ENCODE measurements around the gene KAT6B. TPM values are rescaled to one million over a fixed set of nuclear protein-coding genes. Genes with fewer than 3 reads are reported as not detected.
A peak's percentile ranks its signal among the peaks of the same experiment; 100 is the strongest.

KAT6B gene
- total and polyA plus RNA-seq, 2 donors from 2014 or later = 2.9 to 34.2 TPM

GRCh38 chr10:75013522-75013921 lies 187.1 kb downstream of the KAT6B start:
- Histone ChIP-seq H3K36me3 (ENCODE audit: control insufficient read depth in 2 of 3, insufficient read depth in 3 of 3, low read length in 3 of 3) (peaks cover 0 to 4% (median 0%) of the 10 kb centered on the region in 3 donors), H3K27ac (ENCODE audit: low read depth in 2 of 2, low read length in 2 of 2) (peak overlapping the region in 1 of 2 donors; percentile 54), H3K27me3 (ENCODE audit: control insufficient read depth, insufficient read depth, low read length) (no peaks in the 10 kb centered on the region), H3K4me1 (ENCODE audit: control insufficient read depth in 2 of 3, insufficient read depth in 2 of 3, low read depth in 1 of 3, low read length in 3 of 3) (peaks cover 0 to 4% (median 2%) of the 10 kb centered on the region in 3 donors), H3K9ac (ENCODE audit: low read length in 3 of 3) (no peak overlapping the region), H3K4me3 (ENCODE audit: low read length in 3 of 3) (no peak overlapping the region), H3K9me3 (ENCODE audit: control insufficient read depth in 2 of 3, insufficient read depth in 1 of 3, low read length in 3 of 3) (no peaks in the 10 kb centered on the region)
- no peak for FAIRE-seq
- TF ChIP-seq, protein P1, sequence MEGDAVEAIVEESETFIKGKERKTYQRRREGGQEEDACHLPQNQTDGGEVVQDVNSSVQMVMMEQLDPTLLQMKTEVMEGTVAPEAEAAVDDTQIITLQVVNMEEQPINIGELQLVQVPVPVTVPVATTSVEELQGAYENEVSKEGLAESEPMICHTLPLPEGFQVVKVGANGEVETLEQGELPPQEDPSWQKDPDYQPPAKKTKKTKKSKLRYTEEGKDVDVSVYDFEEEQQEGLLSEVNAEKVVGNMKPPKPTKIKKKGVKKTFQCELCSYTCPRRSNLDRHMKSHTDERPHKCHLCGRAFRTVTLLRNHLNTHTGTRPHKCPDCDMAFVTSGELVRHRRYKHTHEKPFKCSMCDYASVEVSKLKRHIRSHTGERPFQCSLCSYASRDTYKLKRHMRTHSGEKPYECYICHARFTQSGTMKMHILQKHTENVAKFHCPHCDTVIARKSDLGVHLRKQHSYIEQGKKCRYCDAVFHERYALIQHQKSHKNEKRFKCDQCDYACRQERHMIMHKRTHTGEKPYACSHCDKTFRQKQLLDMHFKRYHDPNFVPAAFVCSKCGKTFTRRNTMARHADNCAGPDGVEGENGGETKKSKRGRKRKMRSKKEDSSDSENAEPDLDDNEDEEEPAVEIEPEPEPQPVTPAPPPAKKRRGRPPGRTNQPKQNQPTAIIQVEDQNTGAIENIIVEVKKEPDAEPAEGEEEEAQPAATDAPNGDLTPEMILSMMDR (IDR thresholded peaks at IDR 0.05; ENCODE audit: borderline replicate concordance, extremely low read depth, insufficient read depth) = no peak
- intact Hi-C loops (cut with DNase I) = no loop called here
- DNase-seq = no peak

- DNase-seq = no peak
- TF ChIP-seq, protein P1 (IDR thresholded peaks at IDR 0.05; ENCODE audit: borderline replicate concordance, extremely low read depth, insufficient read depth) = no peak
- no peak overlapping the region for H3K9ac ChIP-seq (ENCODE audit: low read length in 3 of 3)
Observed at GRCh38 chr10:75014516-75015230, 188.3 kb downstream of the KAT6B start.

GRCh38 chr10:75015442-75015841 lies 189.0 kb downstream of the KAT6B start:
- no peak overlapping the region for H3K27ac ChIP-seq (ENCODE audit: low read depth in 2 of 2, low read length in 2 of 2)
- H3K4me1 ChIP-seq (ENCODE audit: control insufficient read depth in 2 of 3, insufficient read depth in 2 of 3, low read depth in 1 of 3, low read length in 3 of 3) = peaks cover 0 to 4% (median 0%) of the 10 kb centered on the region in 3 donors
- H3K36me3 ChIP-seq (ENCODE audit: control insufficient read depth in 2 of 3, insufficient read depth in 3 of 3, low read length in 3 of 3) = peaks cover 0 to 4% (median 0%) of the 10 kb centered on the region in 3 donors
- no peak overlapping the region for H3K4me3 ChIP-seq (ENCODE audit: low read length in 3 of 3)
- TF ChIP-seq, protein P1 (IDR thresholded peaks at IDR 0.05; ENCODE audit: borderline replicate concordance, extremely low read depth, insufficient read depth) = no peak
- no peaks in the 10 kb centered on the region for H3K9me3 ChIP-seq (ENCODE audit: control insufficient read depth in 2 of 3, insufficient read depth in 1 of 3, low read length in 3 of 3)
- no peak overlapping the region for H3K9ac ChIP-seq (ENCODE audit: low read length in 3 of 3)
- intact Hi-C loops (cut with DNase I) = no loop called here
- DNase-seq (no peak), FAIRE-seq (no peak)
- H3K27me3 ChIP-seq (ENCODE audit: control insufficient read depth, insufficient read depth, low read length) = no peaks in the 10 kb centered on the region

More at GRCh38 chr10:75014516-75015230, 188.3 kb downstream of the KAT6B start:
- no peaks in the 10 kb centered on the region for H3K9me3 ChIP-seq (ENCODE audit: control insufficient read depth in 2 of 3, insufficient read depth in 1 of 3, low read length in 3 of 3)
- intact Hi-C loops (cut with DNase I) = no loop called here
- H3K27me3 ChIP-seq (ENCODE audit: control insufficient read depth, insufficient read depth, low read length) = no peaks in the 10 kb centered on the region
- H3K4me1 ChIP-seq (ENCODE audit: control insufficient read depth in 2 of 3, insufficient read depth in 2 of 3, low read depth in 1 of 3, low read length in 3 of 3) = peaks cover 0 to 4% (median 0%) of the 10 kb centered on the region in 3 donors
- no peak for FAIRE-seq
- no peak overlapping the region for H3K27ac ChIP-seq (ENCODE audit: low read depth in 2 of 2, low read length in 2 of 2)
- no peak overlapping the region for H3K4me3 ChIP-seq (ENCODE audit: low read length in 3 of 3)
- H3K36me3 ChIP-seq (ENCODE audit: control insufficient read depth in 2 of 3, insufficient read depth in 3 of 3, low read length in 3 of 3) = peaks cover 0 to 4% (median 0%) of the 10 kb centered on the region in 3 donors
